Fibroblast of skin of right quadriceps (primary cell): ENCODE measurements around the gene TRAF3.
A peak's percentile ranks its signal among the peaks of the same experiment; 100 is the strongest.
"Not testable (repeated sequence)": the region's sequence is repeated elsewhere in the genome, so short reads cannot be mapped to it uniquely, and the experiment has no call there.

Experiments
- DNase-seq: peaks from one replicate; pipeline ENCODE4 v3.0.0-alpha.2; 2013

Gene TRAF3

DNA sequence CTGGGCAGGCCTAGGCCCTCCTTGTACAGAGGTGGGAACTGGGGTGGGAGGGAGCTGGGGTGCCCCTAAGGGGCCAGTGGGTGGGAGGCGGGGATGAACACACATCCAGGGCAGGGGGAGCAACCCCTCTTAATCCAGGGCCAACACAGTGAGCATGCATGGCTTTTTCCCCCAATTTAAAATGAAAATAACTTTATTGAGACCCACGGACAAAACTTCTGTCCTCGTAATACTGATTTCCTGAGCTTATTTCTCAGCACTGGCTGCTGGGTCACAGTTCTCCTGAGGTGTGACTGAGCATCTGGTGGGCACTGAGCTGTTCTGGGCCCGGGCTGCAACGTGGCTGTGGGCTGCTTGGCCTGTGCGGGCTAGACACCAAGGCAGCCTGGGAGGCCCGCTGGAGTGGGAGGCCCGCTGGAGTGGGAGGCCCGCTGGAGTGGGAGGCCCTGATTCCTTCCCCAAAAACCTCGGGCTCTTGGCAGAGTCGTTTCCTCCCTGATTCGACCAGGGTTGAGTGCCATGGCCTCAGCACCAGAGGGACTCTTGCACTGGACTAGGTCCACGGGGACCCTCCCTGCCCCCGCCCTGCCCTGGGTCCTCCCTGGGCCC lies 24.9 kb upstream of the TRAF3 start:
- DNase-seq: no peak

DNA sequence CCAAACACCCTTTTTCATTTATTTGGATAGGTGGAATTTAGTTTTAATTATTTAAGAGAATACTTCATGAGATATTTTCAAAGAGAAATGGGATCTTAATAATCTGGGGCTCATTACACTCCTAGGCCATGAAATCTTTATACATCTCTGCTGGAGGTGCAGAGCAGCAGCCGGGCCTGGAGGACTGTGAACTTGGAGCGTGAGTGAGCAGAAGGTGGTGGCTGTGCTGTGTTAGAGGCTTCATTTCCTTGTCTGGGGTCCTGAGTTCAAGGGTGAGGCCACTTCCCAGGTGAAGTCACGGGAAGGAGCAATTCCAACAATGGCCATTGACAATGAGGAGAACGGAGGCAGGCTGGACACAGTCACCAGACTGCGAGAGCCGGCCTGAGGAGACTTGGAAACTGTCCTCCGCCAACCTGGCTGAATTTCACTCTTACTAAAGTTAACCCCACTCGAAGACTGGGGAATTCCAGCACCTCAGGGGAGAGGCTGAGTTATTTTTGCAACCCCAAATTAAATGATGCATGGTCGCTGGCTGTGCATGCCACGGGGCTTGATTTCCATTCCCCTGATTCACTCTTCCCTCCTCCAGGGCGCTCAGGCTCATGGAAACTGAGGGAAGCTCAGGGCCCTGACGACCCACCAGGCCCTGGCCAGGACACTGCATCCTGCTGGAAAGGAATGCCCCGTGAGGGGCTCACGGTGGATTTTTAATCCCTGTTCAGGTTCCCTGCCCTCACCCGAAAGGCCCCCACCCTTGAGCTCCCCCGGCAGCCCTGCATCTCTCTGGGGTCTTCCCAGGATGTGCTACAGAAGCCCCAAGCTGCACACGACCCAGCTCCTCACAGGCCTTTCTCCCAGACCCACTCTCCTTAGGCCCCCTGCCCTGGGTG lies 22.6 kb upstream of the TRAF3 start:
- DNase-seq: no peak

GRCh38 chr14:102757646-102758045 lies 19.6 kb upstream of the TRAF3 start:
- DNase-seq: no peak

DNA sequence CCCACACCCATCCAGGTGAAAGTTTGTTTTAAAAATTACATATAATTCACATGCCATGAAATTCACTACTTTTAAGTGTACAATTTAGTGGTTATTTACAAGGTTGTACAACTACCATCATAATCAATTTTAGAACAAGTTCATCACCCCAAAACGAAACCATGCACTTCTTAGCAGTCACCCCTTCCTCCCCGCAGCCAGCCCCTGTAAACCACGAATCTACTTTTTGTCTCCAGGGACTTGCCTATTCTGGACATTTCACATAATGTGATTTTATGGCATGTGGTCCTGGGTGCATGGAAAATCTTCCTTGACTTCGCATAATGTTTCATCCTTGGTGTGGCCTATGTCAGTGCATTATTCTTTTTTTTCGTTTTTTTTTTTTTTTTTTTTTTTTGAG lies 19.2 kb upstream of the TRAF3 start:
- DNase-seq: no peak

- no peak for DNase-seq
Observed at GRCh38 chr14:102759456-102760187, 17.6 kb upstream of the TRAF3 start.

GRCh38 chr14:102760496-102761193 lies 16.6 kb upstream of the TRAF3 start:
- DNase-seq: no peak

DNA sequence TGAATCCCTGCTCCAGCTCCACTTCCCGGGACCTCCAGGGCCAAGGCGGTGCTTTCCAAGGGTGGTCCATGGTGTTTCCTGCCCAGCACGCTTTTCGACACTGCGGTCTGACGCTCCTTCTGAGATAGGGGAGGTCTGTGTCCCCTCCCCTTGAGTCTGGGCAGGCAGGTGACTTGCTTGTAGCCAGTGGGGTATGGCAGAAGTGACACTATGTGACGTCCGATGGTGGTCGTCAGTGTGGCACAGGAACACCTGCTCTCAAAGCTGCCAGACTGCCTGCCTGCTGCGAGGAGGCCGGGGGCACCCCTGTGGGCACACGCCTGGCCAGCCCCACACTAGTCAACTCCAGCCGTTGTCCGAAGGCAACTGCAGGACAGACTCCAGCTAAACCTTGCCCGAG lies 16.0 kb upstream of the TRAF3 start:
- no peak for DNase-seq

GRCh38 chr14:102764220-102764671 lies 13.0 kb upstream of the TRAF3 start:
- DNase-seq: no peak

DNA sequence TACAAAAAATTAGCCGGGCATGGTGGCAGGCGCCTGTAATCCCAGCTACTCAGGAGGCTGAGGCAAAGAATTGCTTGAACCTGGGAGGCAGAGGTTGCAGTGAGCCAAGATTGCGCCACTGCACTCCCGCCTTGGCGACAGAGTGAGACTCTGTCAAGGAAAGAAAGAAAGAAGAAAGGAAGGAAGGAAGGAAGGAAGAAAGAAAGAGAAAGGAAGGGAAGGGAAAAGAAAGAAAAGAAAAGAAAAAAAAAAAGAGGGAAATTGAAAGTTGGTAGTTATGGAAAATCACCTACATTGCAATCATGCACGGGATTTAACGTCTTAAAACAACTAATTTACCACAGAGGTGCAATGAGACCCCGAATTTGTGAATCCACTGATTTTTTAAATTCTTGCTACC lies 11.5 kb upstream of the TRAF3 start:
- DNase-seq: not testable (repeated sequence)

DNA sequence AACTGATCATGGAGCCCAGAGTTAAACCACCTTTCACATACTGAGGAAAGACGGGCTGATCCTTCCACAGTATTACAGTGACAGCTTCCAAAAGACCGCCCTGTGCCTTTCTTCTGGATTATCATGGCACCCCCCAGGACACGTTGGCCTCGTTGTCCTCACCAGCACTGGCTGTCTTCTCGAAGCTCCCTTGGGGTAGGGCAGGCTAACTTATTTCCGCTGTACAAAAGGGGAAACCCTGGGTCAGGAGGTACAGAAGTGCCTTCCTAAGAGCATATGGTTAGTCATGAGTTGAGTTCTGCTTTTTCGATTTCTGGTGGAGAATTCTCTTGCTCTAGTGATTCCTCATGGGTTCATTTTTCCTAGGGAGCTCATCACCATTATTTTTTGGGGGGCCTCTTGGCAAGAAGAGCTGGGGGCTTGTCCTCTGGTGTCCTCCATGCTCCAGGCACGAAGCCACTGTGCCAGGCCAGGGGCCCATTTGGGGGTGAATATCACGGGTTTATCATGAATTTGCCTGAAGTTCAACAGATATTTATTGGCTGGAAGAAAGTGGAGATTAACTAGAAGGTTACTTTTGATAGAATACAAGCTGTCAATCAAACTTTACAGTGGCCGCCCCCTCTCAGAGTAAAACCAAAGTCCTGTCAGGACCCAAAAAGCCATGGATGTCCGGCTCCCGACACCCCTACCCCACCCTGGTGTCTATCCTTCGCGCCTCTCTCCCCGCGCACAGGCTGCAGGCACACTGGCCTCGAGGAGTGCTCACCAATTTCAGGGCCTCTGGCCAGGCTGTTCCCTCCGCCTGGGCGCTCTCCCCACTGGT lies 8.8 kb upstream of the TRAF3 start:
- no peak for DNase-seq

GRCh38 chr14:102769049-102769327 lies 8.3 kb upstream of the TRAF3 start:
- DNase-seq: no peak

GRCh38 chr14:102770147-102771123 lies 6.8 kb upstream of the TRAF3 start:
- no peak for DNase-seq

GRCh38 chr14:102771144-102771543 lies 6.1 kb upstream of the TRAF3 start:
- no peak for DNase-seq

GRCh38 chr14:102772781-102773570 lies 4.3 kb upstream of the TRAF3 start:
- no peak for DNase-seq

DNA sequence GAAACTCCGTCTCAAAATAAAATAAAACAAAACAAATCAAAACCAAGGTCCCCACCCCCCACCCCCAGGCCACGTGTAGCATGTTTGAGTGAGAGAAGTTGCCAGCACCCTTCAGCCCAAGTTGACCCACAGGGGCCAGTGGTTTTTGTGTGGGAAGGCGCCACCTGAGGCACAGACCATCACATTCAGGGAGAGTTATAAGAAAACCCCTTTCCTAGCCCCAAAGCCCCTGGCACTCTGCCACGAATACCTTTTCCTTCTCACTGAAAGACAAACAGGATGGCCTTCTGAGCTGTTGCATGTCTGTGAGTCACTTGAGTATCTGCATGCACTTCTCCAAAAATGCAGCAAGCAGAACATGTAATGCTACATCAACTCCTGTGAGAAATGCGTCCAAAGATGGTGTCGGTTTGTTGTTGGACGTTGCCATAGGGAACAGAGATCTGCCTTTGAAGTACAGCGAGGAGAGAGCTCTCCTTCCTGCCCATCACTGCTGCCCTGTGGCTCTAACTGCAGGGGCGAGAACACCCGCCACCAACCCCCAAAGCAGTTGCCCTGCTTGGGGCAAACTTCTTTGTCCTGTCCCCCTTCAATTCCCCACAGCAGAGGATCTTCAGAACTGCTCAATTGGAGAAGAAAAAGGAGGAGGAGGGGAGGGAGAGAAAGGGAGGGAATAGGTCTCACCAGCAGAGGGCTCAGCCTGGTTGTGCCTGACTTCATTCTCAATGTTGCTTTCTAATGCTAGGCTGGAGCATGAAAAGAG lies 2.7 kb upstream of the TRAF3 start:
- DNase-seq: peak; percentile 69

- peak; percentile 61 for DNase-seq
Observed at GRCh38 chr14:102775855-102776760, 1.1 kb upstream of the TRAF3 start.

DNA sequence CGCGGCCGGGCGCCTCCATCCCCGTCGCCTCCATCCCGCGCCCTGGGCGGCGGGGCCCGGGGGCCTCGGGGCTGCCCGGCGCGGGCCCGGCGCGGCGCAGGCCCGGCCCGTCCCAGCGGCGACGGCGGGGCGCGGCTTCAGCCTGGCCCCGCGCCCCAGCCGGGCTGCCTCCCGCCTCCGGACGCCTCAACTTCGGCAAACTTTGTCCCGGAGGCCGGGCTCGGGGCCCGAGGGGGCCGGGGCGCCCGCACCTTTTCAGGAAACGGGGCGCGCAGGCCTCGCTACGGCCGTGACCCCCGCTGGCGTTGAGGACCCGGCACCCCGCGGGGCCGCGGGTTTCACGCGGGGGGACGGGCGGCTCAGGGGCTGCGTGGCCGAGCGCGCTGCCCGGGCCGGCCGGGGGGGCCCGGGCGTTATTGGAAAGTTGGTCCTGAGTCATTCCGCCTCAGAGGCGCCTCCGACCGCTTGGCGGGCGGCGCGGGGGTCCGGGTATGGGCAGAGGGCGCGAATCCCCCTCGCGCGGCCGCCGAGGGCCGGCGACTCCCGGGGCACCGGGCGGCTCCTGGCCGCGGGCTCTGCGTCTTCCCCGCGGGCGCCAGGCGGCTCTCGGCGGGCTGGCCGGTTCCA lies 575 bp downstream of the TRAF3 start:
- no peak for DNase-seq
